GM12891 (cell line): ENCODE results near the gene OSBP2.

Source experiments
- POLR2A ChIP-seq: IDR thresholded peaks from 2 replicates; pipeline ENCODE4 v1.6.1; 2011; ENCODE audit warnings: low read depth, low read length, control low read depth
- POLR2AphosphoS5 ChIP-seq: IDR thresholded peaks from 2 replicates; pipeline ENCODE4 v1.6.1; 2011; ENCODE audit warnings: low read depth, low read length, control low read depth
- POU2F2 ChIP-seq: IDR thresholded peaks from 2 replicates; pipeline ENCODE4 v1.6.1; 2011; ENCODE audit warnings: low read depth, mild to moderate bottlenecking, control low read depth, low read length, moderate library complexity
- SPI1 ChIP-seq: IDR thresholded peaks from 2 replicates; pipeline ENCODE4 v1.6.1; 2011; ENCODE audit warnings: low read depth, low read length, control low read depth
- TAF1 ChIP-seq: IDR thresholded peaks from 2 replicates; pipeline ENCODE4 v1.6.1; 2011; ENCODE audit warnings: low read depth, low read length, control low read depth

DNA sequence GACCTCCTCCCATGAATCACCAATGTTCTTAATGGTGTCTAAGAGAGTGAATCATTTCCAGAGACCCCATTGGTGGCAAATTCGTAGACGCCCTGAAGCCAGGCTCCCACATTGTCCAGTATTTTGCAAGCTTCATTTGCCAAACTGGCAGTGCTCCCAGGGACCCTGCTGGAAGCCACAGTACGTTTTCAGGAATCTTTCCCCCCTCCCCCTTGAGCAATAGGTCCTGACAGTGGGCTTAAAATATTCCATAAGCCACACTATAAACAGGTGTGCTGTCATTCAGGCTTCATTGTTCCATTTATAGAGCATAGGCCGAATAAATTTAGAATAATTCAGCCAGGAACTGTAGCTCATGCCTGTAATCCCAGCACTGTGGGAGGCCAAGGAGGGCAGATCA is 148.6 kb downstream of the OSBP2 start:
- TF ChIP-seq TAF1: no peak
- no peak for TF ChIP-seq POLR2A
- no peak for TF ChIP-seq POLR2AphosphoS5
- TF ChIP-seq SPI1: no peak
- no peak for TF ChIP-seq POU2F2
